22Rv1 (cell line): ENCODE measurements around the gene ZNF107.

Source experiments
- ZFX ChIP-seq: fragments of 450-650 bp; IDR thresholded peaks from 2 replicates; pipeline ENCODE4 v1.6.1; 2017; ENCODE audit warnings: antibody characterized with exemption, borderline replicate concordance
- TF ChIP-seq, protein P1 (sequence below): fragments of 450-650 bp; IDR thresholded peaks from 2 replicates; pipeline ENCODE4 v1.5.1; 2017; ENCODE audit warnings: mild to moderate bottlenecking

- TF ChIP-seq, protein P1, sequence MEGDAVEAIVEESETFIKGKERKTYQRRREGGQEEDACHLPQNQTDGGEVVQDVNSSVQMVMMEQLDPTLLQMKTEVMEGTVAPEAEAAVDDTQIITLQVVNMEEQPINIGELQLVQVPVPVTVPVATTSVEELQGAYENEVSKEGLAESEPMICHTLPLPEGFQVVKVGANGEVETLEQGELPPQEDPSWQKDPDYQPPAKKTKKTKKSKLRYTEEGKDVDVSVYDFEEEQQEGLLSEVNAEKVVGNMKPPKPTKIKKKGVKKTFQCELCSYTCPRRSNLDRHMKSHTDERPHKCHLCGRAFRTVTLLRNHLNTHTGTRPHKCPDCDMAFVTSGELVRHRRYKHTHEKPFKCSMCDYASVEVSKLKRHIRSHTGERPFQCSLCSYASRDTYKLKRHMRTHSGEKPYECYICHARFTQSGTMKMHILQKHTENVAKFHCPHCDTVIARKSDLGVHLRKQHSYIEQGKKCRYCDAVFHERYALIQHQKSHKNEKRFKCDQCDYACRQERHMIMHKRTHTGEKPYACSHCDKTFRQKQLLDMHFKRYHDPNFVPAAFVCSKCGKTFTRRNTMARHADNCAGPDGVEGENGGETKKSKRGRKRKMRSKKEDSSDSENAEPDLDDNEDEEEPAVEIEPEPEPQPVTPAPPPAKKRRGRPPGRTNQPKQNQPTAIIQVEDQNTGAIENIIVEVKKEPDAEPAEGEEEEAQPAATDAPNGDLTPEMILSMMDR: no peak
- no peak for TF ChIP-seq ZFX
These were observed 37.7 kb upstream of the ZNF107 start for GRCh38 chr7:64628192-64628591.
